ENCODE measurements around the gene PIP5K1B.

DNA sequence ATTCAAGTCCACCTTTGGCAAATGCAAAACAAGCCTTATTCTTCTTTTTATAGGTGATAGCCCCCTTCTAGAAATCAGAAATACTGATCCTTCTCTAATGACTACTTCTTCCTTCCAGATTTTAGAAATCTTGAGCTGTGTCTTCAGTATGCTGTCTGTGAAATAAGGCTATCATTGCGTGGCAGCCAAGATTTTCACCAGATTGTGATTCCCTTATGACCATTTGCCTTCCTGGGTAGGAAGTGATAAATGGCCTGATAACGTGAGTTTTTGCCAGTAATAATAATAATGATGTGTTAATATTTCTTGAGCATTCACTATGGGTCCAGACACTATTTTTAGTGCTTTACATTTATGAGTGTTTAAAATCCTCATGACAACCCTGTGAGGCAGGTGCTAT lies 80.9 kb downstream of the PIP5K1B start:
- no peak for TF ChIP-seq EZH2phosphoT487 (IDR thresholded peaks at IDR 0.05; ENCODE audit: borderline replicate concordance)
- TF ChIP-seq, protein P1, sequence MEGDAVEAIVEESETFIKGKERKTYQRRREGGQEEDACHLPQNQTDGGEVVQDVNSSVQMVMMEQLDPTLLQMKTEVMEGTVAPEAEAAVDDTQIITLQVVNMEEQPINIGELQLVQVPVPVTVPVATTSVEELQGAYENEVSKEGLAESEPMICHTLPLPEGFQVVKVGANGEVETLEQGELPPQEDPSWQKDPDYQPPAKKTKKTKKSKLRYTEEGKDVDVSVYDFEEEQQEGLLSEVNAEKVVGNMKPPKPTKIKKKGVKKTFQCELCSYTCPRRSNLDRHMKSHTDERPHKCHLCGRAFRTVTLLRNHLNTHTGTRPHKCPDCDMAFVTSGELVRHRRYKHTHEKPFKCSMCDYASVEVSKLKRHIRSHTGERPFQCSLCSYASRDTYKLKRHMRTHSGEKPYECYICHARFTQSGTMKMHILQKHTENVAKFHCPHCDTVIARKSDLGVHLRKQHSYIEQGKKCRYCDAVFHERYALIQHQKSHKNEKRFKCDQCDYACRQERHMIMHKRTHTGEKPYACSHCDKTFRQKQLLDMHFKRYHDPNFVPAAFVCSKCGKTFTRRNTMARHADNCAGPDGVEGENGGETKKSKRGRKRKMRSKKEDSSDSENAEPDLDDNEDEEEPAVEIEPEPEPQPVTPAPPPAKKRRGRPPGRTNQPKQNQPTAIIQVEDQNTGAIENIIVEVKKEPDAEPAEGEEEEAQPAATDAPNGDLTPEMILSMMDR (conservative IDR thresholded peaks at IDR 0.05; ENCODE audit: low read length): no peak

Measured in Loucy (cell line).